GM23338 (cell line): Measurements from ENCODE around the gene RELL1. TPM values are rescaled to one million over a fixed set of nuclear protein-coding genes. Genes with fewer than 3 reads are reported as not detected.

Experiments used
- ATAC-seq: fragments of 200-7000 bp; cut with Tn5 transposase; 3 replicates; pipeline ENCODE4 v1.9.1; 2020
- DNase-seq: peaks from one replicate; pipeline ENCODE4 v3.0.0-alpha.2; 2015; ENCODE audit warnings: low spot score
- H2AFZ ChIP-seq: fragments of 200-600 bp; sonication (generic); 2 replicates; pipeline ENCODE4 v1.8.0; 2016; ENCODE audit warnings: antibody characterized with exemption, mild to moderate bottlenecking, moderate library complexity
- H3F3A ChIP-seq: fragments of 200-600 bp; sonication (generic); replicated peaks from 2 replicates; pipeline ENCODE4 v1.8.0; 2017; ENCODE audit warnings: antibody characterized with exemption, mixed run types, low read depth
- H3K27ac ChIP-seq: fragments of 200-600 bp; sonication (generic); 2 replicates; pipeline ENCODE4 v1.6.1; 2016; ENCODE audit warnings: low read depth
- H3K27me3 ChIP-seq: fragments of 200-600 bp; sonication (generic); 2 replicates; pipeline ENCODE4 v1.8.0; 2016; ENCODE audit warnings: mild to moderate bottlenecking, mixed run types, moderate library complexity; ENCODE audit not compliant: insufficient read depth
- H3K36me3 ChIP-seq: fragments of 200-600 bp; sonication (generic); 2 replicates; pipeline ENCODE4 v1.8.0; 2016; ENCODE audit warnings: mild to moderate bottlenecking; ENCODE audit not compliant: insufficient read depth
- H3K4me1 ChIP-seq: fragments of 200-600 bp; sonication (generic); 2 replicates; pipeline ENCODE4 v1.8.0; 2016; ENCODE audit warnings: mild to moderate bottlenecking, moderate library complexity; ENCODE audit not compliant: insufficient read depth
- H3K4me2 ChIP-seq: fragments of 200-600 bp; sonication (generic); 2 replicates; pipeline ENCODE4 v1.7.1; 2017; ENCODE audit warnings: mixed run types
- H3K4me3 ChIP-seq: fragments of 200-600 bp; sonication (generic); 2 replicates; pipeline ENCODE4 v1.6.1; 2016; ENCODE audit warnings: mixed run types
- H3K79me2 ChIP-seq: fragments of 200-600 bp; sonication (generic); replicated peaks from 2 replicates; pipeline ENCODE4 v1.8.0; 2017; ENCODE audit warnings: mild to moderate bottlenecking; ENCODE audit not compliant: insufficient read depth
- H3K9me2 ChIP-seq: fragments of 200-600 bp; sonication (generic); 2 replicates; pipeline ENCODE4 v1.8.0; 2017; ENCODE audit not compliant: insufficient read depth
- H4K20me1 ChIP-seq: fragments of 200-600 bp; sonication (generic); replicated peaks from 2 replicates; pipeline ENCODE4 v1.8.0; 2017; ENCODE audit warnings: mild to moderate bottlenecking; ENCODE audit not compliant: insufficient read depth
- H3K27ac Mint-ChIP-seq: 2 replicates; pipeline ENCODE4 v1.8.0; 2020; ENCODE audit warnings: inconsistent platforms, mild to moderate bottlenecking, moderate library complexity, mixed read lengths
- H3K27me3 Mint-ChIP-seq: 3 replicates; pipeline ENCODE4 v1.8.0; 2022; ENCODE audit warnings: low read depth, mild to moderate bottlenecking, moderate library complexity, mixed read lengths, inconsistent platforms; ENCODE audit not compliant: insufficient read depth, poor library complexity
- H3K36me3 Mint-ChIP-seq: 3 replicates; pipeline ENCODE4 v1.8.0; 2021; ENCODE audit warnings: low read depth, mild to moderate bottlenecking, inconsistent platforms, moderate library complexity, mixed read lengths
- H3K4me1 Mint-ChIP-seq: 3 replicates; pipeline ENCODE4 v1.8.0; 2020; ENCODE audit warnings: mild to moderate bottlenecking, inconsistent platforms, mixed read lengths
- H3K4me3 Mint-ChIP-seq: 3 replicates; pipeline ENCODE4 v1.8.0; 2021; ENCODE audit warnings: moderate library complexity, mild to moderate bottlenecking, inconsistent platforms, mixed read lengths
- H3K9me3 Mint-ChIP-seq: 3 replicates; pipeline ENCODE4 v1.8.0; 2020; ENCODE audit warnings: moderate library complexity, mild to moderate bottlenecking, inconsistent platforms, mixed read lengths
- CREB1 ChIP-seq: fragments of 250-450 bp; sonication (Bioruptor Pico); IDR thresholded peaks from 2 replicates; pipeline ENCODE4 v1.5.0; 2020; ENCODE audit warnings: low read depth, mild to moderate bottlenecking, moderate library complexity
- EZH2 ChIP-seq: fragments of 200-600 bp; sonication (generic); IDR thresholded peaks from one replicate; pipeline ENCODE4 v1.8.0; 2017; ENCODE audit warnings: antibody characterized with exemption, mild to moderate bottlenecking, low read depth; ENCODE audit not compliant: unreplicated experiment
- EZH2phosphoT487 ChIP-seq: fragments of 200-600 bp; sonication (generic); IDR thresholded peaks from one replicate; pipeline ENCODE4 v1.8.1; 2018; ENCODE audit warnings: antibody characterized with exemption; ENCODE audit not compliant: unreplicated experiment
- JUNB ChIP-seq: IDR thresholded peaks from one replicate; pipeline ENCODE4 v1.6.1; 2016; ENCODE audit warnings: antibody characterized with exemption; ENCODE audit not compliant: unreplicated experiment
- NANOG ChIP-seq: IDR thresholded peaks from 2 replicates; pipeline ENCODE4 v1.6.1; 2016; ENCODE audit warnings: antibody characterized with exemption, borderline replicate concordance
- POLR2AphosphoS5 ChIP-seq: IDR thresholded peaks from 2 replicates; pipeline ENCODE4 v1.6.1; 2016; ENCODE audit warnings: antibody characterized with exemption, low read depth
- STAT1 ChIP-seq: IDR thresholded peaks from one replicate; pipeline ENCODE4 v1.6.1; 2016; ENCODE audit warnings: antibody characterized with exemption; ENCODE audit not compliant: unreplicated experiment
- ZNF114 ChIP-seq: fragments of 250-450 bp; sonication (Bioruptor Pico); IDR thresholded peaks from 2 replicates; pipeline ENCODE4 v1.5.0; 2020; ENCODE audit warnings: mild to moderate bottlenecking, moderate library complexity
- ZNF331 ChIP-seq: fragments of 250-450 bp; sonication (Bioruptor Pico); IDR thresholded peaks from 2 replicates; pipeline ENCODE4 v1.5.0; 2020; ENCODE audit warnings: low read depth, mild to moderate bottlenecking, moderate library complexity
- polyA plus RNA-seq: library from polyadenylated mRNA; unstranded; fragments of >200 nt; fragmentation: Nextera tagmentation; extraction: Ambion mirVana; gene quantifications from 2 replicates; pipeline ENCODE4 v1.2.1, GENCODE V29; 2016
- total RNA-seq: library from RNA; depleted of rRNA; stranded (reverse); fragments of >200 nt; shearing (Covaris generic); gene quantifications from 2 replicates; pipeline ENCODE4 v1.2.3, GENCODE V29; 2014
- TF ChIP-seq, protein P1 (sequence below), 2 experiments: fragments of 200-600 bp in 1 of 2; sonication (generic) in 1 of 2; conservative IDR thresholded peaks; 2 replicates each; pipeline versions ENCODE4 v1.5.1 to v1.6.1; 2016 to 2017; ENCODE audit warnings: antibody characterized with exemption in 2 of 2, low read depth in 2 of 2, mild to moderate bottlenecking in 2 of 2, moderate library complexity in 1 of 2
- TF ChIP-seq, protein P2 (sequence below): fragments of 250-450 bp; sonication (Bioruptor Pico); IDR thresholded peaks from 2 replicates; pipeline ENCODE4 v1.5.0; 2020; ENCODE audit warnings: mild to moderate bottlenecking, moderate library complexity
- TF ChIP-seq, protein P3 (sequence below): IDR thresholded peaks from one replicate; pipeline ENCODE4 v1.6.1; 2018; ENCODE audit warnings: antibody characterized with exemption; ENCODE audit not compliant: unreplicated experiment
- TF ChIP-seq, protein P4 (sequence below): IDR thresholded peaks from 2 replicates; pipeline ENCODE4 v1.6.1; 2016; ENCODE audit warnings: antibody characterized with exemption

Gene RELL1
- total and polyA plus RNA-seq, 2 experiments from 2014 or later = 2.8 to 28.5 TPM

DNA sequence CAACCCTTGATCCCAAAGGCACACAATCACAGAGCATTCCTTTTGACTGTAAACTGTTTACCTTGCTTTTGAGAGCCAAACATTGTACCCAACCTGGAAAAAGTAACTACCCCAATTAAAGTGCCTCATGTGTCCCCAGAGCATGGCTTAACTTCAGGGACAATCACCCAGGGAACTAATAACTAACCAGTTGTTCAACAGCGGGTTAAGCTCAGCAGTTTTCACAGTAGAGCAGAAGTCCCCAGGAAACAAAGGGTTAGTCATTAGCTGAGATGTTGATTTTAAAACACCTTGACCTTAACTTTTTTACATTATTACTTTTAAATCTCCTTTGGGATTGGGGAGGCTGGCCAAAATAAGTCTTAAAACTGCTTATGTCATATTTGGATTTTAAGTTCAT is 94.8 kb downstream of the RELL1 start:
- no peaks in the 10 kb centered on the region for H3K4me1 ChIP-seq
- no peak for ATAC-seq
- no peak overlapping the region for H3K4me3 ChIP-seq
- H4K20me1 ChIP-seq = no peaks in the 10 kb centered on the region
- no peak overlapping the region for H2AFZ ChIP-seq
- no peak overlapping the region for H3K4me2 ChIP-seq
- H3K79me2 ChIP-seq = no peaks in the 10 kb centered on the region
- H3K27ac ChIP-seq = no peak overlapping the region
- H3K36me3 ChIP-seq = no peaks in the 10 kb centered on the region
- H3K36me3 Mint-ChIP-seq = no peaks in the 10 kb centered on the region
- no peaks in the 10 kb centered on the region for H3F3A ChIP-seq
- no peaks in the 10 kb centered on the region for H3K9me3 Mint-ChIP-seq
- no peak for TF ChIP-seq EZH2
- TF ChIP-seq, protein P1, sequence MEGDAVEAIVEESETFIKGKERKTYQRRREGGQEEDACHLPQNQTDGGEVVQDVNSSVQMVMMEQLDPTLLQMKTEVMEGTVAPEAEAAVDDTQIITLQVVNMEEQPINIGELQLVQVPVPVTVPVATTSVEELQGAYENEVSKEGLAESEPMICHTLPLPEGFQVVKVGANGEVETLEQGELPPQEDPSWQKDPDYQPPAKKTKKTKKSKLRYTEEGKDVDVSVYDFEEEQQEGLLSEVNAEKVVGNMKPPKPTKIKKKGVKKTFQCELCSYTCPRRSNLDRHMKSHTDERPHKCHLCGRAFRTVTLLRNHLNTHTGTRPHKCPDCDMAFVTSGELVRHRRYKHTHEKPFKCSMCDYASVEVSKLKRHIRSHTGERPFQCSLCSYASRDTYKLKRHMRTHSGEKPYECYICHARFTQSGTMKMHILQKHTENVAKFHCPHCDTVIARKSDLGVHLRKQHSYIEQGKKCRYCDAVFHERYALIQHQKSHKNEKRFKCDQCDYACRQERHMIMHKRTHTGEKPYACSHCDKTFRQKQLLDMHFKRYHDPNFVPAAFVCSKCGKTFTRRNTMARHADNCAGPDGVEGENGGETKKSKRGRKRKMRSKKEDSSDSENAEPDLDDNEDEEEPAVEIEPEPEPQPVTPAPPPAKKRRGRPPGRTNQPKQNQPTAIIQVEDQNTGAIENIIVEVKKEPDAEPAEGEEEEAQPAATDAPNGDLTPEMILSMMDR (conservative IDR thresholded peaks at IDR 0.05; ENCODE audit: low read depth in 2 of 2) = no peak
- TF ChIP-seq CREB1 (CRISPR knock-in tag) = no peak
- TF ChIP-seq, protein P2, sequence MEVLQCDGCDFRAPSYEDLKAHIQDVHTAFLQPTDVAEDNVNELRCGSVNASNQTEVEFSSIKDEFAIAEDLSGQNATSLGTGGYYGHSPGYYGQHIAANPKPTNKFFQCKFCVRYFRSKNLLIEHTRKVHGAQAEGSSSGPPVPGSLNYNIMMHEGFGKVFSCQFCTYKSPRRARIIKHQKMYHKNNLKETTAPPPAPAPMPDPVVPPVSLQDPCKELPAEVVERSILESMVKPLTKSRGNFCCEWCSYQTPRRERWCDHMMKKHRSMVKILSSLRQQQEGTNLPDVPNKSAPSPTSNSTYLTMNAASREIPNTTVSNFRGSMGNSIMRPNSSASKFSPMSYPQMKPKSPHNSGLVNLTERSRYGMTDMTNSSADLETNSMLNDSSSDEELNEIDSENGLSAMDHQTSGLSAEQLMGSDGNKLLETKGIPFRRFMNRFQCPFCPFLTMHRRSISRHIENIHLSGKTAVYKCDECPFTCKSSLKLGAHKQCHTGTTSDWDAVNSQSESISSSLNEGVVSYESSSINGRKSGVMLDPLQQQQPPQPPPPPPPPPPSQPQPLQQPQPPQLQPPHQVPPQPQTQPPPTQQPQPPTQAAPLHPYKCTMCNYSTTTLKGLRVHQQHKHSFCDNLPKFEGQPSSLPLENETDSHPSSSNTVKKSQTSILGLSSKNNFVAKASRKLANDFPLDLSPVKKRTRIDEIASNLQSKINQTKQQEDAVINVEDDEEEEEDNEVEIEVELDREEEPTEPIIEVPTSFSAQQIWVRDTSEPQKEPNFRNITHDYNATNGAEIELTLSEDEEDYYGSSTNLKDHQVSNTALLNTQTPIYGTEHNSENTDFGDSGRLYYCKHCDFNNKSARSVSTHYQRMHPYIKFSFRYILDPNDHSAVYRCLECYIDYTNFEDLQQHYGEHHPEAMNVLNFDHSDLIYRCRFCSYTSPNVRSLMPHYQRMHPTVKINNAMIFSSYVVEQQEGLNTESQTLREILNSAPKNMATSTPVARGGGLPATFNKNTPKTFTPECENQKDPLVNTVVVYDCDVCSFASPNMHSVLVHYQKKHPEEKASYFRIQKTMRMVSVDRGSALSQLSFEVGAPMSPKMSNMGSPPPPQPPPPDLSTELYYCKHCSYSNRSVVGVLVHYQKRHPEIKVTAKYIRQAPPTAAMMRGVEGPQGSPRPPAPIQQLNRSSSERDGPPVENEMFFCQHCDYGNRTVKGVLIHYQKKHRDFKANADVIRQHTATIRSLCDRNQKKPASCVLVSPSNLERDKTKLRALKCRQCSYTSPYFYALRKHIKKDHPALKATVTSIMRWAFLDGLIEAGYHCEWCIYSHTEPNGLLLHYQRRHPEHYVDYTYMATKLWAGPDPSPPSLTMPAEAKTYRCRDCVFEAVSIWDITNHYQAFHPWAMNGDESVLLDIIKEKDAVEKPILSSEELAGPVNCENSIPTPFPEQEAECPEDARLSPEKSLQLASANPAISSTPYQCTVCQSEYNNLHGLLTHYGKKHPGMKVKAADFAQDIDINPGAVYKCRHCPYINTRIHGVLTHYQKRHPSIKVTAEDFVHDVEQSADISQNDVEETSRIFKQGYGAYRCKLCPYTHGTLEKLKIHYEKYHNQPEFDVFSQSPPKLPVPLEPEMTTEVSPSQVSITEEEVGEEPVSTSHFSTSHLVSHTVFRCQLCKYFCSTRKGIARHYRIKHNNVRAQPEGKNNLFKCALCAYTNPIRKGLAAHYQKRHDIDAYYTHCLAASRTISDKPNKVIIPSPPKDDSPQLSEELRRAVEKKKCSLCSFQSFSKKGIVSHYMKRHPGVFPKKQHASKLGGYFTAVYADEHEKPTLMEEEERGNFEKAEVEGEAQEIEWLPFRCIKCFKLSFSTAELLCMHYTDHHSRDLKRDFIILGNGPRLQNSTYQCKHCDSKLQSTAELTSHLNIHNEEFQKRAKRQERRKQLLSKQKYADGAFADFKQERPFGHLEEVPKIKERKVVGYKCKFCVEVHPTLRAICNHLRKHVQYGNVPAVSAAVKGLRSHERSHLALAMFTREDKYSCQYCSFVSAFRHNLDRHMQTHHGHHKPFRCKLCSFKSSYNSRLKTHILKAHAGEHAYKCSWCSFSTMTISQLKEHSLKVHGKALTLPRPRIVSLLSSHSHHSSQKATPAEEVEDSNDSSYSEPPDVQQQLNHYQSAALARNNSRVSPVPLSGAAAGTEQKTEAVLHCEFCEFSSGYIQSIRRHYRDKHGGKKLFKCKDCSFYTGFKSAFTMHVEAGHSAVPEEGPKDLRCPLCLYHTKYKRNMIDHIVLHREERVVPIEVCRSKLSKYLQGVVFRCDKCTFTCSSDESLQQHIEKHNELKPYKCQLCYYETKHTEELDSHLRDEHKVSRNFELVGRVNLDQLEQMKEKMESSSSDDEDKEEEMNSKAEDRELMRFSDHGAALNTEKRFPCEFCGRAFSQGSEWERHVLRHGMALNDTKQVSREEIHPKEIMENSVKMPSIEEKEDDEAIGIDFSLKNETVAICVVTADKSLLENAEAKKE = no peak
- TF ChIP-seq, protein P3, sequence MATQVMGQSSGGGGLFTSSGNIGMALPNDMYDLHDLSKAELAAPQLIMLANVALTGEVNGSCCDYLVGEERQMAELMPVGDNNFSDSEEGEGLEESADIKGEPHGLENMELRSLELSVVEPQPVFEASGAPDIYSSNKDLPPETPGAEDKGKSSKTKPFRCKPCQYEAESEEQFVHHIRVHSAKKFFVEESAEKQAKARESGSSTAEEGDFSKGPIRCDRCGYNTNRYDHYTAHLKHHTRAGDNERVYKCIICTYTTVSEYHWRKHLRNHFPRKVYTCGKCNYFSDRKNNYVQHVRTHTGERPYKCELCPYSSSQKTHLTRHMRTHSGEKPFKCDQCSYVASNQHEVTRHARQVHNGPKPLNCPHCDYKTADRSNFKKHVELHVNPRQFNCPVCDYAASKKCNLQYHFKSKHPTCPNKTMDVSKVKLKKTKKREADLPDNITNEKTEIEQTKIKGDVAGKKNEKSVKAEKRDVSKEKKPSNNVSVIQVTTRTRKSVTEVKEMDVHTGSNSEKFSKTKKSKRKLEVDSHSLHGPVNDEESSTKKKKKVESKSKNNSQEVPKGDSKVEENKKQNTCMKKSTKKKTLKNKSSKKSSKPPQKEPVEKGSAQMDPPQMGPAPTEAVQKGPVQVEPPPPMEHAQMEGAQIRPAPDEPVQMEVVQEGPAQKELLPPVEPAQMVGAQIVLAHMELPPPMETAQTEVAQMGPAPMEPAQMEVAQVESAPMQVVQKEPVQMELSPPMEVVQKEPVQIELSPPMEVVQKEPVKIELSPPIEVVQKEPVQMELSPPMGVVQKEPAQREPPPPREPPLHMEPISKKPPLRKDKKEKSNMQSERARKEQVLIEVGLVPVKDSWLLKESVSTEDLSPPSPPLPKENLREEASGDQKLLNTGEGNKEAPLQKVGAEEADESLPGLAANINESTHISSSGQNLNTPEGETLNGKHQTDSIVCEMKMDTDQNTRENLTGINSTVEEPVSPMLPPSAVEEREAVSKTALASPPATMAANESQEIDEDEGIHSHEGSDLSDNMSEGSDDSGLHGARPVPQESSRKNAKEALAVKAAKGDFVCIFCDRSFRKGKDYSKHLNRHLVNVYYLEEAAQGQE = no peak
- TF ChIP-seq ZNF331 (CRISPR knock-in tag) = no peak
- TF ChIP-seq, protein P4, sequence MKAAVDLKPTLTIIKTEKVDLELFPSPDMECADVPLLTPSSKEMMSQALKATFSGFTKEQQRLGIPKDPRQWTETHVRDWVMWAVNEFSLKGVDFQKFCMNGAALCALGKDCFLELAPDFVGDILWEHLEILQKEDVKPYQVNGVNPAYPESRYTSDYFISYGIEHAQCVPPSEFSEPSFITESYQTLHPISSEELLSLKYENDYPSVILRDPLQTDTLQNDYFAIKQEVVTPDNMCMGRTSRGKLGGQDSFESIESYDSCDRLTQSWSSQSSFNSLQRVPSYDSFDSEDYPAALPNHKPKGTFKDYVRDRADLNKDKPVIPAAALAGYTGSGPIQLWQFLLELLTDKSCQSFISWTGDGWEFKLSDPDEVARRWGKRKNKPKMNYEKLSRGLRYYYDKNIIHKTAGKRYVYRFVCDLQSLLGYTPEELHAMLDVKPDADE = no peak
- TF ChIP-seq EZH2phosphoT487 = no peak
- TF ChIP-seq JUNB = no peak
- no peak for TF ChIP-seq ZNF114 (CRISPR knock-in tag)
- no peak for TF ChIP-seq NANOG
- TF ChIP-seq POLR2AphosphoS5 = no peak
- TF ChIP-seq STAT1 = no peak
- H3K4me1 Mint-ChIP-seq = peaks cover 7% of the 10 kb centered on the region
- no peaks in the 10 kb centered on the region for H3K27me3 Mint-ChIP-seq
- no peaks in the 10 kb centered on the region for H3K27me3 ChIP-seq
- DNase-seq = no peak
- H3K27ac Mint-ChIP-seq = no peak overlapping the region
- H3K9me2 ChIP-seq = no peaks in the 10 kb centered on the region
- no peak overlapping the region for H3K4me3 Mint-ChIP-seq
